ENCODE results near the gene SEMA3C. TPM values are rescaled to one million over a fixed set of nuclear protein-coding genes. Genes with fewer than 3 reads are reported as not detected.

The SEMA3C gene
- total and polyA plus RNA-seq, 11 donors: 11.7 to 110 (median 67.6) TPM

GRCh38 chr7:80764132-80764531 is 154.7 kb downstream of the SEMA3C start:
- Histone ChIP-seq H3K4me3 (no peak overlapping the region), H3K27ac (peak overlapping the region in 3 of 12 donors; percentile 3 to 22 (median 5)), H3K4me1 (peaks cover 0 to 21% (median 5%) of the 10 kb centered on the region in 12 donors), H3K36me3 (peaks cover 0 to 3% (median 0%) of the 10 kb centered on the region in 9 donors), H3K27me3 (no peaks in the 10 kb centered on the region), H3K9me3 (no peaks in the 10 kb centered on the region)
- WGBS, 4 donors: 47 to 63% (median 56%) methylated on average over 2 of the region's 2 CpGs
- ATAC-seq: peak; percentile 42 to 71 (median 68)
- DNase-seq: no peak
- intact Hi-C loops (cut with DNase I): no loop called here
- TF ChIP-seq POLR2A (IDR thresholded peaks at IDR 0.05) (no peak), CTCF (IDR thresholded peaks at IDR 0.05) (no peak)

- 65 to 75% (median 70%) methylated on average over 4 of the region's 4 CpGs for WGBS, 4 donors
- DNase-seq (no peak), ATAC-seq (no peak)
- no peaks in the 10 kb centered on the region for H3K9me3 ChIP-seq
- H3K4me3 ChIP-seq: no peak overlapping the region
- intact Hi-C loops (cut with DNase I): no loop called here
- H3K4me1 ChIP-seq: peaks cover 0 to 21% (median 5%) of the 10 kb centered on the region in 12 donors
- H3K27ac ChIP-seq: peak overlapping the region in 3 of 12 donors; percentile 3 to 5 (median 3)
- peaks cover 0 to 4% (median 0%) of the 10 kb centered on the region in 9 donors for H3K36me3 ChIP-seq
- H3K27me3 ChIP-seq: no peaks in the 10 kb centered on the region
- TF ChIP-seq CTCF (IDR thresholded peaks at IDR 0.05) (no peak), POLR2A (IDR thresholded peaks at IDR 0.05) (no peak)
Measured at GRCh38 chr7:80763704-80764103, 155.1 kb downstream of the SEMA3C start.

GRCh38 chr7:80763289-80763688 is 155.6 kb downstream of the SEMA3C start:
- 8 to 19% (median 10%) methylated on average over 1 of the region's 1 CpG for WGBS, 4 donors
- intact Hi-C loops (cut with DNase I): no loop called here
- DNase-seq (no peak), ATAC-seq (peak in 1 of 4 donors; percentile 11)
- Histone ChIP-seq H3K4me1 (peaks cover 0 to 21% (median 5%) of the 10 kb centered on the region in 12 donors), H3K36me3 (peaks cover 0 to 8% (median 0%) of the 10 kb centered on the region in 9 donors), H3K27ac (peak overlapping the region in 1 of 12 donors; percentile 3), H3K9me3 (no peaks in the 10 kb centered on the region), H3K4me3 (no peak overlapping the region), H3K27me3 (no peaks in the 10 kb centered on the region)
- TF ChIP-seq POLR2A (IDR thresholded peaks at IDR 0.05) (no peak), CTCF (IDR thresholded peaks at IDR 0.05) (no peak)

GRCh38 chr7:80760292-80760691 is 158.6 kb downstream of the SEMA3C start:
- no peak for TF ChIP-seq POLR2A (IDR thresholded peaks at IDR 0.05)
- no peak for TF ChIP-seq CTCF (IDR thresholded peaks at IDR 0.05)
- no peak for ATAC-seq
- no peaks in the 10 kb centered on the region for H3K9me3 ChIP-seq
- peak overlapping the region in 1 of 12 donors; percentile 12 for H3K27ac ChIP-seq
- peaks cover 0 to 21% (median 5%) of the 10 kb centered on the region in 12 donors for H3K4me1 ChIP-seq
- no peak for DNase-seq
- intact Hi-C loops (cut with DNase I): no loop called here
- no peak overlapping the region for H3K4me3 ChIP-seq
- 65 to 81% (median 73%) methylated on average over 4 of the region's 4 CpGs for WGBS, 4 donors
- peaks cover 0 to 23% (median 0%) of the 10 kb centered on the region in 9 donors for H3K36me3 ChIP-seq
- H3K27me3 ChIP-seq: no peaks in the 10 kb centered on the region
